NCI-H524 treated with DMSO at 0.1 percent for 48 hours (cell line): Measurements from ENCODE around the gene SETBP1.
A peak's percentile ranks its signal among the peaks of the same experiment; 100 is the strongest.
"Not testable (repeated sequence)": the region's sequence is repeated elsewhere in the genome, so short reads cannot be mapped to it uniquely, and the experiment has no call there.

ENCODE experiments used
- DNase-seq: peaks from one replicate; lab custom pipeline; 2025; lab: John Stamatoyannopoulos, UW

SETBP1 gene

DNA sequence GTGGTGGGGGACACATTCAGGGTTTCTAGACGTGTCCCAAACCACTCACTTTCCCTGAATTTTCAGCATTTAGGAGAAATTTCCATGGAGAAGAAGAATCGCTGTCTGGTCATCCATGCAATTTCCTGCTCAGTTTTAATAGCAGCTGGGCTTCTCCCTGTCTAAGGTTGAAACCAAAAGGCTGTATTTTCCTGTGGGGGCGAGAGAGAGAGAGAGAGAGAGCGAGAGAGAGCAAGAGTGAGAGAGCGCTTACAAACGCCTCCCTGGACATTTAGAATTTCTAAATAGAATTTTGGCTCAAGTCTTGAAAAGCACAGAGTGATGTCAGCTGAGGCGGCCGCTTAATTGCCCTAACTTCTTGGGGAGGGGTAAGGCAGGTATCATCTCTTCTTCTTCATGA, 110.8 kb downstream of the SETBP1 start:
- DNase-seq, result no peak

GRCh38 chr18:44792456-44793061, 111.9 kb downstream of the SETBP1 start:
- DNase-seq, result no peak

DNA sequence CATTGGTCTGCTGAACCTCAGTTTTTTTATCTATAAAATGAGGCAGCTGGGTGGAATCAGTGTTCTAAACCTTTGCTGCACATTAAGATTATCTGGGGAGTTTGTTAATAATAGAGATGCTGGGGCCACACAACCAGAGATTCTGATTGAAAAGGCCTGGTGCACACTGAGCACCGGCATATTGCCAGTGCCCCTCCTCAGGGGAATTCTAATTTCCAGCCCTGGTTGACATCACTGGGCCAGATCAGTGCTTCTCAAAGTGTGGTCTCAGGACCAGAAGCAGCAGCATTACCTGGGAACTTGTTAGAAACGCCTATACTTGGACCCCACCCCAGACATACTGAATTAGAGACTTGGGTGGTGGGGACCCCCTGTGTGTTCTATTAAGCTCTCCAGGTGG, 112.5 kb downstream of the SETBP1 start:
- no peak for DNase-seq

GRCh38 chr18:44793685-44794084, 113.0 kb downstream of the SETBP1 start:
- no peak for DNase-seq

GRCh38 chr18:44795241-44795640, 114.6 kb downstream of the SETBP1 start:
- no peak for DNase-seq

- DNase-seq, result no peak
Measured at GRCh38 chr18:44796429-44797428, 116.0 kb downstream of the SETBP1 start.

GRCh38 chr18:44798433-44799048, 117.9 kb downstream of the SETBP1 start:
- DNase-seq, result no peak

- no peak for DNase-seq
Measured at GRCh38 chr18:44799382-44799906, 118.8 kb downstream of the SETBP1 start.

- DNase-seq, result no peak
Measured at GRCh38 chr18:44799907-44800421, 119.3 kb downstream of the SETBP1 start.

- not testable (repeated sequence) for DNase-seq
Measured at GRCh38 chr18:44800766-44801165, 120.1 kb downstream of the SETBP1 start.

DNA sequence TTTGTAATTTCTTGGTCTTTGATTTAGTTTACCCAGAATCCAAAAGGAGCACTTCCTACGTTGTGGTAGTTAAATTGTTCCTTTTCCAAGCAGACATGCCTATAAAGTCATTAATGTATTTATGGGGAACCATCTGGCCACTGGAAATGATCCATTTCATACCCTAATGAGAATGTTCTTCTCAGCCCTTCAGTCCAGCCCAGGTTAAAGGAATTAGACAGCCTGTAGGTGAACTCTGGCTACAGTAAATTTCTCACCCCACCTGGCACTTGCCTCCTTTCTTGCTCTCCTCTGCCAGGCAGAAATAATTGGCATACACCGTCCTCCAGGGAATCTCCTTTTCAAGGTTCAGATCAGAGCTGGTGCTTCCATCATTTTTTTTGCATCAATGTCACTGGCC, 121.1 kb downstream of the SETBP1 start:
- DNase-seq, result peak; percentile 41

GRCh38 chr18:44802508-44802907, 121.8 kb downstream of the SETBP1 start:
- no peak for DNase-seq

GRCh38 chr18:44803019-44803650, 122.4 kb downstream of the SETBP1 start:
- DNase-seq, result no peak

GRCh38 chr18:44804033-44804432, 123.3 kb downstream of the SETBP1 start:
- DNase-seq, result no peak

GRCh38 chr18:44805176-44805575, 124.5 kb downstream of the SETBP1 start:
- DNase-seq, result peak; percentile 62

DNA sequence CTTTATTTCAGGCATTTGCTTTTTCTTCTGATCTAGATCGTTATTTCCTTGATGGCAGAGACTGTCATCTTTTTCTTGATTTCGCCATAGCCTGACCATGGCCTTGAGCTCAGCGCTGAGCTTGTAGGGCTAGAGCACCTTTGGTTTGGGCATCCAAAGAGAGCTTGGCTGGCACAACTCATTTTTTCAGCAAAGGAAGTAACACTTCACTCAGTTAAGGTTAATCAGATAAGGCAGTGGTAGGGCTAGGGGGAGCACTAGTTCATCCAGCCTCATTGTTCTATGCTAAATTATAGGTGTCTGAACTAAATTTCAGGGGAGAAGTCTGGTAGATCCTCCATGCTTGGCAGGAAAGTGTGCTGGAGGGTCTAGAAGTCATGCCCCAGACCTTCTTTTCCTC, 125.0 kb downstream of the SETBP1 start:
- DNase-seq, result no peak

GRCh38 chr18:44807766-44808165, 127.1 kb downstream of the SETBP1 start:
- no peak for DNase-seq

GRCh38 chr18:44811572-44812125, 131.0 kb downstream of the SETBP1 start:
- DNase-seq, result no peak

GRCh38 chr18:44812426-44812825, 131.7 kb downstream of the SETBP1 start:
- DNase-seq, result no peak

GRCh38 chr18:44813586-44813985, 132.9 kb downstream of the SETBP1 start:
- DNase-seq, result no peak

DNA sequence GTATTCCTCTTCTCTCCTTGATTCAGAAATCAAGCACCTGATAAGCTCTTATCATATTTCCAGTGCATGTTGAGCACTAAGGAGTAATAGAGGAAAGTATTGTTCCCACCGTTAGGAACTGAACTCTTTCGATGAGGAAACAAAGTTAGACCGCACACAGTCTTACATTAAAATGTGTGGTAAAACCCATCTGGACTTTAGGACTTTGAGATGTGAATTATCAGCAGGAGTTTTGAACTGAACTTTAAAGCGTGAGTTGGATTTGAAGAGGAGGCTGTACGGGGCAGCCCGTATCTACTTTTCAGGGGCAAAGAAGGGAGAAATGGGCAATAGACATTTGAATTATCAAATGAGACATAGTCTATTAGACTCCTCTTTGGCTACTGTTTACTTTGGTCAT, 134.4 kb downstream of the SETBP1 start:
- no peak for DNase-seq

DNA sequence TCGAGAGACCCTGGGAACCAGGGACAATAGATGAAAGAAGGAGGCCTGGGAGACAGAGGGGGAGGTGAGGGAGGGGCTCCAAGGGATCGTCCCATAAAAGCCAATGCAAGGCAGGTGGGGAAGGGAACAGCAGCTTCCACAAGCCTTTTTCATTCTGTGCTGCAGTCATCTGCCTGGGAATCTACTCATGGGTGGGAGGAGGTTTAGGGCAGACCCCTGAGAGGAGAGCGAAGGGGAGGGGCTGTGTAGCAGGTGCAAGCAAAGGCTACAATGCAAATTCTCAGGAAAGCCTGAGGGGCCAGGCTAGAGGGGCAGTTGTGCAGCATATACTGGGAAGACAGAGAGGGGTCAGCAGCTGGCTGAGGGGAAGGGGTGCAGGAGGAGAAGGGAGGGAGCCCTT, 135.4 kb downstream of the SETBP1 start:
- DNase-seq, result no peak
